Trophoblast cell (in vitro differentiated cells and primary cell): ENCODE results near the gene SND1.
A peak's percentile ranks its signal among the peaks of the same experiment; 100 is the strongest.

ENCODE experiments used
- DNase-seq, 2 donors: peaks; one replicate each; pipeline ENCODE4 v3.0.0-alpha.2; 2016
- H2AFZ ChIP-seq: 2 replicates; pipeline ENCODE4 v1.6.1; 2013; ENCODE audit warnings: low read length, moderate library complexity, mild to moderate bottlenecking; ENCODE audit not compliant: insufficient read depth, poor library complexity
- H2AK5ac ChIP-seq: 2 replicates; pipeline ENCODE4 v1.6.1; 2013; ENCODE audit warnings: mild to moderate bottlenecking, low read length
- H2BK120ac ChIP-seq: 2 replicates; pipeline ENCODE4 v1.6.1; 2013; ENCODE audit warnings: low read length, mild to moderate bottlenecking, moderate library complexity; ENCODE audit not compliant: insufficient read depth, poor library complexity
- H2BK12ac ChIP-seq: 2 replicates; pipeline ENCODE4 v1.6.1; 2013; ENCODE audit warnings: mild to moderate bottlenecking, low read length, moderate library complexity
- H2BK5ac ChIP-seq: 2 replicates; pipeline ENCODE4 v1.6.1; 2013; ENCODE audit warnings: low read length, low read depth, moderate library complexity, mild to moderate bottlenecking; ENCODE audit not compliant: poor library complexity
- H3K14ac ChIP-seq: 2 replicates; pipeline ENCODE4 v1.6.1; 2013; ENCODE audit warnings: mild to moderate bottlenecking, low read length
- H3K18ac ChIP-seq: 2 replicates; pipeline ENCODE4 v1.6.1; 2013; ENCODE audit warnings: mild to moderate bottlenecking, low read length
- H3K23ac ChIP-seq: 2 replicates; pipeline ENCODE4 v1.6.1; 2013; ENCODE audit warnings: low read length
- H3K27ac ChIP-seq: 2 replicates; pipeline ENCODE4 v1.5.1; 2013; ENCODE audit warnings: low read depth, mild to moderate bottlenecking, inconsistent platforms, low read length, moderate library complexity
- H3K27me3 ChIP-seq: 2 replicates; pipeline ENCODE4 v1.6.1; 2013; ENCODE audit warnings: inconsistent platforms, mild to moderate bottlenecking, low read length, moderate library complexity; ENCODE audit not compliant: insufficient read depth
- H3K36me3 ChIP-seq, 2 experiments: 1 replicate in 1 of 2; 2 replicates in 1 of 2; pipeline ENCODE4 v1.6.1; 2013; ENCODE audit warnings: low read length in 2 of 2, mild to moderate bottlenecking in 2 of 2, moderate library complexity in 1 of 2; ENCODE audit not compliant: insufficient read depth in 2 of 2, control insufficient read depth in 1 of 2
- H3K4ac ChIP-seq: 2 replicates; pipeline ENCODE4 v1.6.1; 2013; ENCODE audit warnings: low read depth, mild to moderate bottlenecking, low read length, moderate library complexity
- H3K4me1 ChIP-seq, 2 experiments: 1 replicate in 1 of 2; 2 replicates in 1 of 2; pipeline ENCODE4 v1.6.1; 2013; ENCODE audit warnings: low read length in 2 of 2, mild to moderate bottlenecking in 2 of 2, moderate library complexity in 1 of 2; ENCODE audit not compliant: insufficient read depth in 2 of 2, control insufficient read depth in 1 of 2
- H3K4me2 ChIP-seq: 2 replicates; pipeline ENCODE4 v1.6.1; 2013; ENCODE audit warnings: inconsistent platforms, mild to moderate bottlenecking, low read length, moderate library complexity
- H3K4me3 ChIP-seq: 2 replicates; pipeline ENCODE4 v1.5.1; 2013; ENCODE audit warnings: mild to moderate bottlenecking, low read depth, low read length, inconsistent platforms
- H3K79me1 ChIP-seq: one replicate; pipeline ENCODE4 v1.6.1; 2013; ENCODE audit warnings: low read length
- H3K79me2 ChIP-seq: 2 replicates; pipeline ENCODE4 v1.6.1; 2013; ENCODE audit warnings: low read length, mild to moderate bottlenecking; ENCODE audit not compliant: control insufficient read depth, insufficient read depth, poor library complexity
- H3K9ac ChIP-seq: 2 replicates; pipeline ENCODE4 v1.6.1; 2013; ENCODE audit warnings: mild to moderate bottlenecking, low read length
- H3K9me3 ChIP-seq: 2 replicates; pipeline ENCODE4 v1.6.1; 2013; ENCODE audit warnings: low read depth, mild to moderate bottlenecking, control low read depth, inconsistent platforms, low read length; ENCODE audit not compliant: insufficient read depth
- H4K12ac ChIP-seq: 2 replicates; pipeline ENCODE4 v1.6.1; 2013; ENCODE audit warnings: low read depth, mild to moderate bottlenecking, low read length, moderate library complexity
- H4K8ac ChIP-seq: 2 replicates; pipeline ENCODE4 v1.6.1; 2013; ENCODE audit warnings: low read depth, mild to moderate bottlenecking, low read length, moderate library complexity
- H4K91ac ChIP-seq: one replicate; pipeline ENCODE4 v1.6.1; 2013; ENCODE audit warnings: low read depth, mild to moderate bottlenecking, low read length, moderate library complexity
- WGBS: extraction: QIAGEN DNeasy Blood & Tissue Kit; methylation state at CpG from one replicate; pipeline ENCODE4 v1.1.7; 2013; ENCODE audit warnings: missing lambda C conversion rate; ENCODE audit not compliant: insufficient read length, insufficient coverage; ENCODE audit errors: extremely low coverage; 5-methylcytosine and 5-hydroxymethylcytosine counted together

The SND1 gene

GRCh38 chr7:128035712-128036111, 383.7 kb downstream of the SND1 start:
- no peak overlapping the region for H2BK12ac ChIP-seq
- H4K12ac ChIP-seq = no peak overlapping the region
- no CpG with 5 or more reads among the region's 3 CpGs for WGBS
- H3K14ac ChIP-seq = no peak overlapping the region
- no peak overlapping the region for H2BK120ac ChIP-seq
- no peak overlapping the region for H4K91ac ChIP-seq
- no peak overlapping the region for H2AFZ ChIP-seq
- DNase-seq = peak in 1 of 2 donors; percentile 17
- H3K4me2 ChIP-seq = no peak overlapping the region
- no peak overlapping the region for H4K8ac ChIP-seq
- no peak overlapping the region for H3K9ac ChIP-seq
- H3K79me2 ChIP-seq = no peaks in the 10 kb centered on the region
- no peak overlapping the region for H3K23ac ChIP-seq
- peaks cover 8% of the 10 kb centered on the region for H3K27me3 ChIP-seq
- no peak overlapping the region for H2AK5ac ChIP-seq
- peaks cover 3 to 7% of the 10 kb centered on the region in 2 experiments for H3K4me1 ChIP-seq
- no peak overlapping the region for H3K4ac ChIP-seq
- no peak overlapping the region for H3K27ac ChIP-seq
- no peaks in the 10 kb centered on the region for H3K79me1 ChIP-seq
- H3K36me3 ChIP-seq = peaks cover 0 to 5% of the 10 kb centered on the region in 2 experiments
- H3K4me3 ChIP-seq = no peak overlapping the region
- H3K18ac ChIP-seq = no peak overlapping the region
- H3K9me3 ChIP-seq = no peaks in the 10 kb centered on the region
- H2BK5ac ChIP-seq = no peak overlapping the region

GRCh38 chr7:128036226-128036940, 384.4 kb downstream of the SND1 start:
- no peak overlapping the region for H3K23ac ChIP-seq
- no peaks in the 10 kb centered on the region for H3K79me1 ChIP-seq
- H2BK5ac ChIP-seq = no peak overlapping the region
- no peak overlapping the region for H3K18ac ChIP-seq
- H4K91ac ChIP-seq = no peak overlapping the region
- no peaks in the 10 kb centered on the region for H3K79me2 ChIP-seq
- H3K4ac ChIP-seq = no peak overlapping the region
- H2BK120ac ChIP-seq = no peak overlapping the region
- no peak for DNase-seq
- H4K8ac ChIP-seq = no peak overlapping the region
- no CpG with 5 or more reads among the region's 4 CpGs for WGBS
- no peak overlapping the region for H3K4me3 ChIP-seq
- H3K4me2 ChIP-seq = no peak overlapping the region
- no peaks in the 10 kb centered on the region for H3K9me3 ChIP-seq
- H2AFZ ChIP-seq = no peak overlapping the region
- H3K36me3 ChIP-seq = peaks cover 0 to 5% of the 10 kb centered on the region in 2 experiments
- no peak overlapping the region for H2BK12ac ChIP-seq
- peaks cover 3 to 6% of the 10 kb centered on the region in 2 experiments for H3K4me1 ChIP-seq
- no peak overlapping the region for H3K14ac ChIP-seq
- no peak overlapping the region for H3K27ac ChIP-seq
- H4K12ac ChIP-seq = no peak overlapping the region
- peaks cover 6% of the 10 kb centered on the region for H3K27me3 ChIP-seq
- H2AK5ac ChIP-seq = no peak overlapping the region
- no peak overlapping the region for H3K9ac ChIP-seq

- Histone ChIP-seq H4K12ac (no peak overlapping the region), H2AK5ac (no peak overlapping the region), H3K9me3 (no peaks in the 10 kb centered on the region), H3K4me3 (no peak overlapping the region), H3K4ac (no peak overlapping the region), H3K36me3 (peaks cover under 1 to 5% of the 10 kb centered on the region in 2 experiments), H3K27ac (no peak overlapping the region), H4K91ac (no peak overlapping the region), H3K27me3 (peaks cover 5% of the 10 kb centered on the region), H2BK12ac (no peak overlapping the region), H3K18ac (no peak overlapping the region), H3K4me1 (peaks cover 3 to 6% of the 10 kb centered on the region in 2 experiments), H3K79me2 (no peaks in the 10 kb centered on the region), H3K4me2 (no peak overlapping the region), H3K14ac (no peak overlapping the region), H4K8ac (no peak overlapping the region), H3K79me1 (no peaks in the 10 kb centered on the region), H3K9ac (no peak overlapping the region), H2AFZ (no peak overlapping the region), H3K23ac (no peak overlapping the region), H2BK5ac (no peak overlapping the region), H2BK120ac (no peak overlapping the region)
- no peak for DNase-seq
- WGBS = no CpG with 5 or more reads among the region's 2 CpGs
These were observed 385.1 kb downstream of the SND1 start for GRCh38 chr7:128037081-128037480.

GRCh38 chr7:128037880-128038619, 386.1 kb downstream of the SND1 start:
- H3K23ac ChIP-seq = no peak overlapping the region
- no peak overlapping the region for H3K9ac ChIP-seq
- H3K79me1 ChIP-seq = no peaks in the 10 kb centered on the region
- H3K4ac ChIP-seq = no peak overlapping the region
- H3K27me3 ChIP-seq = peaks cover 3% of the 10 kb centered on the region
- no CpG with 5 or more reads among the region's 8 CpGs for WGBS
- no peak overlapping the region for H2BK5ac ChIP-seq
- H4K91ac ChIP-seq = no peak overlapping the region
- no peak overlapping the region for H3K18ac ChIP-seq
- H3K4me3 ChIP-seq = no peak overlapping the region
- no peak for DNase-seq
- no peak overlapping the region for H3K27ac ChIP-seq
- no peak overlapping the region for H3K4me2 ChIP-seq
- H3K36me3 ChIP-seq = peaks cover 5% of the 10 kb centered on the region in 2 experiments
- H2AFZ ChIP-seq = no peak overlapping the region
- no peak overlapping the region for H2AK5ac ChIP-seq
- no peak overlapping the region for H4K8ac ChIP-seq
- no peak overlapping the region for H3K14ac ChIP-seq
- H3K79me2 ChIP-seq = no peaks in the 10 kb centered on the region
- H4K12ac ChIP-seq = no peak overlapping the region
- no peak overlapping the region for H2BK120ac ChIP-seq
- H3K4me1 ChIP-seq = no peaks in the 10 kb centered on the region
- H2BK12ac ChIP-seq = no peak overlapping the region
- H3K9me3 ChIP-seq = no peaks in the 10 kb centered on the region
